CD14-positive monocyte (primary cell): ENCODE measurements around the gene HES6. TPM values are rescaled to one million over a fixed set of nuclear protein-coding genes. Genes with fewer than 3 reads are reported as not detected.

Source experiments
- DNase-seq, 3 donors: peaks; one replicate each; pipeline ENCODE4 v3.0.0-alpha.2; 2011 to 2022
- H2AFZ ChIP-seq: 2 replicates; pipeline ENCODE4 v1.6.0; 2012; ENCODE audit warnings: mild to moderate bottlenecking, low read depth, low read length, inconsistent platforms; ENCODE audit not compliant: insufficient read depth, poor library complexity, severe bottlenecking
- H3K27ac ChIP-seq, 2 donors: 1 replicate in 1 of 2; 2 replicates in 1 of 2; pipeline ENCODE4 v1.5.1; 2012 to 2013; ENCODE audit warnings: low read length in 2 of 2, control low read depth in 1 of 2, inconsistent platforms in 1 of 2, low read depth in 1 of 2, mild to moderate bottlenecking in 1 of 2
- H3K27me3 ChIP-seq, 2 donors: one replicate each; pipeline versions ENCODE4 v1.6.0 to v1.6.1; 2011 to 2013; ENCODE audit warnings: low read length in 2 of 2; ENCODE audit not compliant: control insufficient read depth in 2 of 2, insufficient read depth in 2 of 2
- H3K36me3 ChIP-seq, 2 donors: replicated peaks in 1 of 2; 1 replicate in 1 of 2; 2 replicates in 1 of 2; pipeline versions ENCODE4 v1.5.1 to v1.6.1; 2012 to 2013; ENCODE audit warnings: low read length in 2 of 2, control low read depth in 1 of 2, inconsistent platforms in 1 of 2, mild to moderate bottlenecking in 1 of 2; ENCODE audit not compliant: insufficient read depth in 2 of 2, control insufficient read depth in 1 of 2
- H3K4me1 ChIP-seq, 2 donors: 1 replicate in 1 of 2; 2 replicates in 1 of 2; pipeline versions ENCODE4 v1.5.1 to v1.6.1; 2012 to 2013; ENCODE audit warnings: low read length in 2 of 2, control low read depth in 1 of 2, inconsistent platforms in 1 of 2, mild to moderate bottlenecking in 1 of 2, moderate library complexity in 1 of 2; ENCODE audit not compliant: insufficient read depth in 2 of 2, control insufficient read depth in 1 of 2
- H3K4me2 ChIP-seq: replicated peaks from 2 replicates; pipeline ENCODE3; 2012; ENCODE audit warnings: low read length, moderate library complexity, mild to moderate bottlenecking; ENCODE audit not compliant: poor library complexity, severe bottlenecking; ENCODE audit errors: extremely low read depth
- H3K4me3 ChIP-seq, 3 experiments: fragments of 200-600 bp in 1 of 3; sonication (generic) in 1 of 3; replicated peaks in 1 of 3; 1 replicate in 2 of 3; 2 replicates in 1 of 3; pipeline ENCODE4 v1.5.1; 2011 to 2013; ENCODE audit warnings: low read length in 3 of 3, mild to moderate bottlenecking in 3 of 3, control low read depth in 2 of 3, low read depth in 2 of 3, inconsistent platforms in 1 of 3, moderate library complexity in 1 of 3
- H3K79me2 ChIP-seq: 2 replicates; pipeline ENCODE4 v1.6.0; 2012; ENCODE audit warnings: mild to moderate bottlenecking, control low read depth, inconsistent platforms, low read length, moderate library complexity; ENCODE audit not compliant: insufficient read depth
- H3K9ac ChIP-seq: 2 replicates; pipeline ENCODE4 v1.6.0; 2017; ENCODE audit warnings: low read length, mild to moderate bottlenecking; ENCODE audit not compliant: insufficient read depth, poor library complexity, severe bottlenecking
- H3K9me3 ChIP-seq, 2 donors: replicated peaks in 1 of 2; 1 replicate in 1 of 2; 2 replicates in 1 of 2; pipeline versions ENCODE4 v1.5.1 to v1.6.1; 2012 to 2013; ENCODE audit warnings: low read length in 2 of 2, control low read depth in 1 of 2; ENCODE audit not compliant: control insufficient read depth in 1 of 2, insufficient read depth in 1 of 2
- H4K20me1 ChIP-seq: 2 replicates; pipeline ENCODE4 v1.6.0; 2012; ENCODE audit warnings: mild to moderate bottlenecking, low read length, control low read depth, moderate library complexity; ENCODE audit not compliant: insufficient read depth
- H3K27ac Mint-ChIP-seq, 7 donors: one replicate each; pipeline ENCODE4 v1.8.0; 2020; ENCODE audit warnings: mild to moderate bottlenecking in 7 of 7, mixed read lengths in 7 of 7, moderate library complexity in 6 of 7, inconsistent platforms in 2 of 7
- H3K27me3 Mint-ChIP-seq, 3 donors: one replicate each; pipeline ENCODE4 v1.8.0; 2021 to 2022; ENCODE audit warnings: low read depth in 3 of 3, mild to moderate bottlenecking in 3 of 3, mixed read lengths in 3 of 3, moderate library complexity in 3 of 3, inconsistent platforms in 1 of 3
- H3K36me3 Mint-ChIP-seq, 2 donors: one replicate each; pipeline ENCODE4 v1.8.0; 2020; ENCODE audit warnings: mixed read lengths in 2 of 2, inconsistent platforms in 1 of 2, mild to moderate bottlenecking in 1 of 2
- H3K4me1 Mint-ChIP-seq: one replicate; pipeline ENCODE4 v1.8.0; 2020; ENCODE audit warnings: mild to moderate bottlenecking, mixed read lengths
- H3K4me3 Mint-ChIP-seq, 2 donors: one replicate each; pipeline ENCODE4 v1.8.0; 2020; ENCODE audit warnings: mild to moderate bottlenecking in 2 of 2, mixed read lengths in 2 of 2, moderate library complexity in 1 of 2
- H3K9me3 Mint-ChIP-seq, 7 donors: one replicate each; pipeline ENCODE4 v1.8.0; 2020 to 2022; ENCODE audit warnings: mixed read lengths in 7 of 7, mild to moderate bottlenecking in 6 of 7, moderate library complexity in 6 of 7, inconsistent platforms in 2 of 7
- WGBS: methylation state at CpG from one replicate; pipeline ENCODE4 v1.1.5; 2013; ENCODE audit warnings: missing lambda C conversion rate; ENCODE audit not compliant: insufficient coverage; 5-methylcytosine and 5-hydroxymethylcytosine counted together
- intact Hi-C, 2 donors: fragments of 100-400 bp; cut with micrococcal nuclease; formaldehyde crosslinking; loops; one replicate each; pipeline versions ENCODE4 v1.15.0 to v1.15.1; 2023
- polyA plus RNA-seq, 3 donors: library from polyadenylated mRNA; depleted of rRNA in 1 of 3; unstranded in 2 of 3; stranded (reverse) in 1 of 3; fragments of 300-500 nt in 2 of 3; fragments of >200 nt in 1 of 3; fragmentation: Illumina TruSeq in 2 of 3; gene quantifications; 1 replicate in 2 of 3; 2 replicates in 1 of 3; pipeline ENCODE4 v1.2.3, GENCODE V29; 2012 to 2021
- TF ChIP-seq, protein P1 (sequence below): fragments of 200-600 bp; IDR thresholded peaks from one replicate; pipeline ENCODE4 v1.8.0; 2022; ENCODE audit warnings: antibody characterized with exemption, mild to moderate bottlenecking

HES6 gene
- polyA plus RNA-seq, 3 donors = 2.1 to 4.0 (median 2.8) TPM

DNA sequence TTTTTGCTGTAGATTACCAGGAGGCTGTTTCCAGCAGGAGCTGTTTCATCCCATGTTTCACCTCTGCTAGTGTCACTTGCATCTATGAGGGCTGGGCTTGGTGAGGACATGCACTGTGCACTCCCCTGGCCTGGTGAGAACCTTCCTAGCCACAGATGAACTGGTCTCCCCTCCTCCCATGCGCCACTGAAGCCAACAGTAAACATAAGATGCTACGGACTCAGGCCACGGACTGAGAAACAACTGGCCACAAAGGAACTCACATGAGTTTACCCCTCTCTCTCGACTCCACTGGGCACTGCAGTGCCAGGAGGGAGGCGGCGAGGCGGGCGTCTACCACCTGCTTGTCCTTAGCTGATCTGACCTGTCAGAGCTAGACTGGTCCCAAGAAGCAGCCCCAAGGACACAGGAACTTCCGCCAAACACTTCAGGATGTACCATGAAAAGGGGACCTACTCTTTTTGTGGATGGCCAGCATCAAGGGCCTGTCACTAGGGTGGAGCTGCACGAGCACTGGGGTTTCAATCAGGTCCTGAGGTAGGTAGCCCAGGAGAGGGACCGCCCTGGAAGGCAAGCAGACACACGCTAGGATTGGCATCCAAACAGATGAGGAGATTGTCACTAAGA is 22.8 kb upstream of the HES6 start:
- H3K27ac Mint-ChIP-seq = no peak overlapping the region
- Histone ChIP-seq H4K20me1 (no peaks in the 10 kb centered on the region), H3K79me2 (no peaks in the 10 kb centered on the region), H3K27me3 (no peaks in the 10 kb centered on the region), H3K4me3 (no peak overlapping the region), H3K36me3 (peaks cover 57 to 79% of the 10 kb centered on the region in 2 donors), H2AFZ (no peak overlapping the region), H3K9me3 (no peaks in the 10 kb centered on the region), H3K27ac (no peak overlapping the region), H3K4me2 (no peak overlapping the region), H3K9ac (no peak overlapping the region), H3K4me1 (peaks cover 14 to 16% of the 10 kb centered on the region in 2 donors)
- H3K27me3 Mint-ChIP-seq = no peaks in the 10 kb centered on the region
- 95% methylated on average over 10 of the region's 12 CpGs for whole genome bisulfite sequencing
- DNase-seq = no peak
- intact Hi-C loops = no loop called here
- peaks cover 16% of the 10 kb centered on the region for H3K4me1 Mint-ChIP-seq
- no peak overlapping the region for H3K4me3 Mint-ChIP-seq
- TF ChIP-seq, protein P1, sequence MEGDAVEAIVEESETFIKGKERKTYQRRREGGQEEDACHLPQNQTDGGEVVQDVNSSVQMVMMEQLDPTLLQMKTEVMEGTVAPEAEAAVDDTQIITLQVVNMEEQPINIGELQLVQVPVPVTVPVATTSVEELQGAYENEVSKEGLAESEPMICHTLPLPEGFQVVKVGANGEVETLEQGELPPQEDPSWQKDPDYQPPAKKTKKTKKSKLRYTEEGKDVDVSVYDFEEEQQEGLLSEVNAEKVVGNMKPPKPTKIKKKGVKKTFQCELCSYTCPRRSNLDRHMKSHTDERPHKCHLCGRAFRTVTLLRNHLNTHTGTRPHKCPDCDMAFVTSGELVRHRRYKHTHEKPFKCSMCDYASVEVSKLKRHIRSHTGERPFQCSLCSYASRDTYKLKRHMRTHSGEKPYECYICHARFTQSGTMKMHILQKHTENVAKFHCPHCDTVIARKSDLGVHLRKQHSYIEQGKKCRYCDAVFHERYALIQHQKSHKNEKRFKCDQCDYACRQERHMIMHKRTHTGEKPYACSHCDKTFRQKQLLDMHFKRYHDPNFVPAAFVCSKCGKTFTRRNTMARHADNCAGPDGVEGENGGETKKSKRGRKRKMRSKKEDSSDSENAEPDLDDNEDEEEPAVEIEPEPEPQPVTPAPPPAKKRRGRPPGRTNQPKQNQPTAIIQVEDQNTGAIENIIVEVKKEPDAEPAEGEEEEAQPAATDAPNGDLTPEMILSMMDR = no peak
- H3K36me3 Mint-ChIP-seq = peaks cover 67 to 80% of the 10 kb centered on the region in 2 donors
- H3K9me3 Mint-ChIP-seq = peaks cover 0 to 3% (median 0%) of the 10 kb centered on the region in 7 donors

DNA sequence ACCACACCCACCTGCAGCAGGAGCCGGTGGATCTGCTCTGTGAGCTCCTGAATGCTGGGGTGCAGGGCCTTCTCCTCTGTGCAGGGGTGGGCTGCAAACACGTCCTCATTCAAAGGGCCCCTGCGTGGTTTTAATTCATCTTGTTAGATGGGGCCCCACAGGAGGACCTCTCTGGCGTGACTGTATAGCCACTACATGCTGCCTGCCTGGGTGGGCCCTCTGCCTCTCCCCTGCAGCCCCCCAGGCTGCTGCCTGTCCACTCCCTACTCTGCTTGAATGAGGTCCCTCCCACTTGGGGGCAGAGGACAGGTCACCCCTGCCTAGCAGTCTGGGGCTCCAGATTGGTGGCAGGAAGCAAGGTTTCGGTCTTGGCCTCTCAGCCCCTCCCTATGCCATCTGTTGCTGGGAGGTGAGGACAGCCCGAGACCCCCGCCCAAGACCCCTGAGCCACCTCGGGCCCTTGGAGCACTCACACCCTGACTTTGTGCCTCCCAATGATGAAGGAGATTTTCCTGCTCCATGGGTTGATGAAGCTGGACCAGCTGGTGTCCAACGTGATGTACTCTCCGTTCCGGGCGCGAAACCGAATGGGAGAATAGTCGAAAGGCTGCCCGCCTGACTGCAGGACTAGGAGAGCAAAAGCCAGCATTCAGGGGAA is 22.0 kb upstream of the HES6 start:
- Histone ChIP-seq H4K20me1 (no peaks in the 10 kb centered on the region), H3K27ac (no peak overlapping the region), H3K9ac (no peak overlapping the region), H3K79me2 (no peaks in the 10 kb centered on the region), H3K36me3 (peaks cover 50 to 79% of the 10 kb centered on the region in 2 donors), H3K27me3 (no peaks in the 10 kb centered on the region), H3K9me3 (no peaks in the 10 kb centered on the region), H3K4me3 (no peak overlapping the region), H3K4me1 (peaks cover 14 to 16% of the 10 kb centered on the region in 2 donors), H2AFZ (no peak overlapping the region), H3K4me2 (no peak overlapping the region)
- Mint-ChIP-seq H3K9me3 (no peaks in the 10 kb centered on the region), H3K36me3 (peaks cover 64 to 78% of the 10 kb centered on the region in 2 donors), H3K27me3 (no peaks in the 10 kb centered on the region), H3K27ac (peak overlapping the region in 1 of 7 donors; percentile 6), H3K4me1 (peaks cover 16% of the 10 kb centered on the region), H3K4me3 (no peak overlapping the region)
- DNase-seq = no peak
- WGBS = 97% methylated on average over 16 of the region's 16 CpGs
- TF ChIP-seq, protein P1 = no peak
- intact Hi-C loops = no loop called here
